NOMO-1 (cell line): ENCODE measurements around the gene HOXB2.

ENCODE experiments used
- DNase-seq, 2 experiments: peaks; one replicate each; lab custom pipeline; 2025; ENCODE audit not compliant: unreplicated experiment in 2 of 2; lab: John Stamatoyannopoulos, UW

Gene HOXB2

DNA sequence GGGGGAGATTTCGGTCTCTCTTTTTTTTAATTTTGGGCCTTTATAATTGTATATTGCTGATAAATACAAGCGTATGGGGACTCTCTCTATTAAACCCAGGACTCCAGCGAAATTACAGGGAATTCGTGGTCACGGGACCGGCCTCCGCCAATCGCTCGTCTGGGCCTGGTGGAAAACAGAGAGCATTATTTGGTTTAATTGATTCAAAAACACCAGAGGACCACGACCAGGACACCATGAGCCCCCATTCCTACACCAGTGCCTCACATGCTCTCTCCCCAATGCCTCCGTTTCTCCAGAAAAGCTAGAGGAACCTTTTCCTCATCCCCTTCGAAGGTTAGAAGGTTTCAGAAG lies at the start of gene HOXB2:
Gene HOXB2, minus strand, starts transcription at position 88 of the 354 bp plus-strand sequence. CDS start 198 bp downstream, outside the sequence.
- DNase-seq: no peak

DNA sequence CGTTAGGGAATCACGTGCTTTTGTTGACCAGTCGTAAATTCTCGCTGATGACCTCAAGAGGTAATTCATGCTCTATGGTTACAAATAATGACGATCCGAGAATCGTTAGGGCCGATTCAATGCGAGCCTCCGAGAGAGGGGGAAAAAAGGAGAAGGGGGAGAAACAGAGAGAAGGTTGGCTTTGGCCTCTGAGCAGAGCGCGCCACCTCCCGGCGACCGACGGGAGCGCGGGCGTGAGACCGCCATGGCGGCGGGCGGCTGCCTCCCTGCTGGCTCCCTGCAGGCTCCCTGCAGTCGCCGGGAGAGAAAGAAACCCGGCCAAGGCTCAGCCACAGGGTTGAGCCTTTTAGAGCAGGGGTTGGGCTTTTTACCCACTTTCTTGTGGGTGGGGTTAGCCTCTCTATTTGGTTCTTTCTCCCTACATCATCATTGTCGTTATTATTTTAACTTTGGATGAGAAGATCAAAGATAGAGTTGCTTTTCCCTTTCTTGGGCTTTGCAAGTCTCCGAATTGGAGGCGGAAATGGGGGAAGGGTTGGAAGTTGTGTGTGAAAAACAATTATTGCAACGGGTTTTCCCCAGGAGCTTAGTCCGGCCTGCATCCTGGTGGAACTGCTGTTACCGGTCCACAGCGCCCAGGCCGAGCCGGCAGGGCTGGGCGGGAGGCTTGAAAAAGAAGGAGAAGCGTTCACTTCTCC lies 49.1 kb upstream of the HOXB2 start:
- peak; percentile 58 to 74 for DNase-seq

GRCh38 chr17:48593126-48593829 lies 48.4 kb upstream of the HOXB2 start, which contains the start of gene HOXB5:
Gene HOXB5, minus strand, starts transcription at chr17:48593779. Its CDS starts 97 bp downstream, at chr17:48593682.
- DNase-seq: peak in 1 of 2 experiments; percentile 21

DNA sequence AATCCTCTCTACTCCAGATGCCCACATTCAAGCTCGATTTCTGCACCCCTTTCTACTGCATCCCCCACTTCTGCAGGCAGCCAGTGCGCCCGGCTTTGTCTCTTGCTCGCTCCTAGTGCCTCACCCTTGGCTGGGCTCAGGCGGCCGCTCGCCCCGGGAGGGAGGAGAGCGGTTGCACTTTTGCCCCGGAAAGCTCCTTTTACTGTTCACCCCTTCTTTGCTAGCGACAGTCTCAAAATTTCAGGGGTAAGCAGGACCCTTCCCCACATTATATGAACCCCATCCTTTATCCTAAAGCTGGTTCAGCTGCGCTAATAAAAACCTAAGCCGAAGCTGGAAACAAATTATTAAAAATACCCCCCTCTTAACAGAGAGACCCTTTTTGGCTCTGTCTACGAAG lies 47.7 kb upstream of the HOXB2 start:
- DNase-seq: no peak

GRCh38 chr17:48592057-48592514 lies 47.2 kb upstream of the HOXB2 start:
- DNase-seq: no peak

DNA sequence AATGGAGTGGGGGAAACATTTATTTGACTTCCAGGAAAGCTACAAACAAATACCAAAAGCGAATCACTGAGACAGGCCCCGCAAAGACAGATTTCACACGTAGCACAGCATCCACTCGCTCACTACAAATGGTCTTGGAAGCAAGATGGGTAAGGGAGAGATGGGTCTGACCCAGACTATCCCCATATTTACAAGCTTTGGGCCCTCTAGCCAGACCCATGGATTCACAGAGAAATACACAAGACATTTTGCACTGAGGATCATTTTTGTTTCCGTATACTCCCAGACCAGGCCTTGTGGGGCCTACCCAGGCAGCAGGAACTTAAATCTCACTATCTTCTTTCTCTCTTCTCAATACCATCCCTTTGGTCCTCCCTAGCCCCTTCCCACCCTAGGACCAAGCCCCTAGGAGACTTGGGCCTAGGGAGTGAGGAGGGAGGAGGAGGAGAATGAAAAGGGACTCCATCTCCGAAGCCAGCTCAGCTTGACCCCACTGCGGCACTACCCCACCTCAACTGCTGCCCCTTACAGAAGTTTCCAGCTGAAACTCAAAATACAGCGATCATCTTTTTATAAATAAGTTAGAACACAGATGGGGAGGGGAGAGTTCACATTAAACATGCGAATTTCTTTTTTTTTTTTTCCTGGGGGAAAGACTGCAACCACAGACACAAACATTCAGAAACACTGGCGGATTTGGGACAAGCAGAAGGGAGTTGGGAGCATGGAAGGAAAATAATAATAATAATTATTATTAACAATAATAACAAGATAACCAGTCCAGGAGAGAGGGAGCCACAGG lies 46.5 kb upstream of the HOXB2 start:
- no peak for DNase-seq

DNA sequence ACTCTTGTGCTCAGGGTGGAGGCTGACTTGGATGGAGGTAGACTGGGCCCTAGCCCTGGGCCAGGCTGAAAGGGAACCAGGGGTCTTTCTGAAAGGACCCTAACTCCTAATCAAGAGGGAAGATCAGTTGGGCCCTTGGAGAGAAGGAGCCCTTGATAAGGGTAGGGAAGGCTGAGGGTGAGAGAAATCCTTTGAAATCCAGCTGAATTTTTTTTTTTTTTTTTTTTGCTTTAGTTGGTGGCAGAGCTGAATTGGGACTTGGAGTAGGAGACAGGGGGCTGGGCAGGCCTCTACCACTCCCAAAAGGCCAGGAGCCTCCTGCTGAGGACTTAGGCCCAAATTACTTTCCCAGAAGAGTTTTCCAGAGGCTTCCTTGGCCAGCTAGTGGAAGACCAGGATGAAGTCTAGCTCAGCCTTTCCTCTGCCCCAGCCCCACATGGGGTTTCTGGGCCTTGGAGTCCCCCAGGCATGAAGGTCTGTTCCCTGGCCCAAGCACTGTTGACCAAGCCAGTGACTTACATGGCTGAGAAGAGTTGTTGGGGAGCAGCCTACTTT lies 45.8 kb upstream of the HOXB2 start:
- no peak for DNase-seq

DNA sequence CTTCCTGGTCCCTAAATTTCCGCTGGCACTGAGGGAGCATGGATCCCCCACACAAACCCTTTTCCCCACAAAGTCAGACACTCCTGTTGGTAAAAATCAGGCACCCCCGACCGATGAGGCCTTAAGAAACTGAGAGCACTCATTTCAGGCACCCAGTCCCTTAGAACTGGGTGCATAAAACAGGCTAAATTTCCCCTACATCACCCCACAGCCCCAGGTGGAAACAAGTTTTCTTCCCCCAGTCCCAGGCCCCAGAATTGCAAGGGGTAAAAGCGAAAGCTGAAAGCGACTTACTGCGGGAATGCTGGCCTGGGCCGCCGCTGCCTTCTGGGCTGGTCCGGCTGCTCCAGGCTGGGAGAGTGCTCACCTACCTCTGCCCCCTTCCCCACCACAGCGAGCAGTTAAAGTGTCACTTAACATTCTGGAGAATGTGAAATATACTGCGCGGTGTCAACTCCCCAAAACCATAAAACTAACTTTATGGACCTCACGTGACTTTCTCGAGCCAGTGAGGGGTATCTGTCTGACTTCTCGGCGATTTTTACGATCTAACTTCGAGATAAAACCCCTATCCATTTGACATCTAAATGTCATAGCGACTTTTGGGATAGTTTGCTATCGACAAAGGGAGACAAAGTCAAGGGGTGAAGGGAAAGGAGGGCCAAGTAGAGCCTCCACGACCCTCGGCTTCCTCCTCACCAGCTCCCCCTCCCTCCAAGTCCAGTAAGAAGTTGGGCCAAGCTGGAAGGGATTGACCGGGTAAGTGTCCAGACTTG lies 45.1 kb upstream of the HOXB2 start, which contains the start of gene HOXB3:
Gene HOXB3, minus strand, starts transcription at position 411 of the 776 bp plus-strand sequence. CDS start 37,767 bp downstream, outside the sequence.
- no peak for DNase-seq

GRCh38 chr17:48589060-48589830 lies 44.3 kb upstream of the HOXB2 start:
- no peak for DNase-seq

DNA sequence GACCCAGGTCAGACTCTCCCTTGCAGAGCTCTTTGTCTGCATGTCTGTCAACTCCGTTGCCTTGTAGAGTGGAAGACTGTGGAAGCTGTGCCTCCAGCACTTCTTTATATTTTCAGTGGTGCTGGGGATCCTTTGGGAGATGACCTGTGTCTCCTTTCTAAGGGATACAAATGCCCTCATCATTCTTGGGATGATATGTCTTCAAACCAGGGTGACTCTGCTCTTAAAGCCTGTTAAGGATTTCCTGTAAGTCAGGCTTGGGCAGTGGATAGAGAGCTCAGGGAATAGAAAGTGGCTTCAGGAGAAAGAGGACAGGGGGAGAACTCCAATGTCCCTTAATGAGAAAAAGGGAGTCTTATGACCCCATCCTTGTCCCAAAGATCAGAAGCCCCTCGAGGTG lies 43.6 kb upstream of the HOXB2 start:
- no peak for DNase-seq

DNA sequence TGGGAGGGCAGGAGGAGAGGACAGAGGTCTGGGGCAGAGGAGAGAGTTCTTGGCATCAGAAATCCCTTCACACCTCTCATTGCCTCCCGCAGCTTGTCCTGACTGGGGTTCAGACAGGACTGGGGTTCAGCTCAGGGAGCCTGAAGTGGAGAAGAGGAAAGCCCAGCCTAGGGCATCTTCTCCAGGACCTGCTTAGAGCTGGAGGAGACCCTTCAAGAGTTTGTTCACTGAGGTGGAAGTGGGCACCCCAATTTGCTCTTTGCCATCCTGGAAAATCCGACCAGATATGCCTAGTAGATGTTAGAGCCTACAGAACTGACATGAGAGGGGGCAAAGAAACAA lies 43.1 kb upstream of the HOXB2 start:
- DNase-seq: no peak

DNA sequence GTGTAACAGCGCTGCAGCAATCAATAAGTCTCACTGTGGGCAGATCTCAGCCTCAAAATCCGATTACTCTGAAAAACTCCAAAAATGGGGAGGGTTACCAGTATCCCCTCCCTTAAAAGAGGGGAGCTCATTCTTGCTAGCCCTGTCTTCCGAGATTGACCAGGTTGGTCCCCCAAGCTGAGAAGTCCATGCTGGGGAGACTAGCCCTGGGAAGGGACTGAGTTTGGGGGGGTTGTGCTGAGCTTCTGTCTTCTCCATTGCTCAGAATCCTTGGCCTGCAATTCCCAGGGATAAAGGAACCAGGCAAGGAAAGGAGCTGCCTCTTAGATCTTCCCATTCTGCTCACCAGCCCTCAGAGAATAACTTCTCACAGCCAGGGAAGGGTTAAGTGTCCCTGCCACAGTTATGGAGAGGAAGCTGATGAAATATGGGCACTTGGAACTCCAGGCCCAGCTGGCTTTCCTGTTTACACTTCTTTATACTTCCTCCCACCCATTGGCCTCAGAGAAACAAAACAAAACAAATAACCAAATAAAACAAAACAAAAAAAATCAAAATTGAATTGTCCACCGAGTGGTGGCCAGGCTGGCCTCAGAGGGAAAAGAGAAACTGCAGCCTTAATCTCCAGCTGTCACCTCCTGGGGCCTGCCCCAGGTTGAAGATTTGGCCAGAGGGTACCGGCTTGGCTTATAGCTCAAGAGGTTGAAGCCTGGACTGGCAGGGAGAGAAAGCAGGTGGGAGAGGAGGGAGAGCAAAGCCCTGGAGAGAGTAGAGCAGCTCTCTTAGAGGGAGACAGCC lies 42.6 kb upstream of the HOXB2 start:
- DNase-seq: no peak

- DNase-seq: no peak
Measured at GRCh38 chr17:48586355-48587258, 41.7 kb upstream of the HOXB2 start.

DNA sequence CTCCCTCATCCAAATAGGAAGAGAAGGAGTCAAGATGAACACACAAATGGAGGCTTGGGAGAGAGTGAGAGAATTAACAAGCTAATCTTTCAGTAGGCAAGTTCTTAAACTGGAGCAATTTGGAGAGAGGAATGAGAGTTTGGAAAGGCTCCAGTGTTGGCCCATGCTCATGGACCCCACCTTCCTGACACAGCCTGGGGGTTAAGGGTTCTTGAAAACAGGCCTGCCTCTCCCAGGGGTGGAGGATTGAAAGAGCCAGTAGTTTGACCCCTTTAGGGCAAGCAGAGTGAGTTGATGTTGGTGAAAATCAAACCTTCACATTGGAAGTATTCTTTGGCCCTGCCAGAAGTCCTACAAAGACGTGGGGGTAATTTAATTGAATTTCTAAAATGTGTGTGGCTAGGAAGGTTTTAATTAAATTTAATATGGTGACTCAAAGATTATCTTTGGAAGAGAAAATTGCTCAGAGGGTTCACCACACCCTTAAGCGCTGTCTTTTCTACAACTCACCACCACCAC lies 39.4 kb upstream of the HOXB2 start:
- DNase-seq: no peak

- DNase-seq: no peak
Measured at GRCh38 chr17:48583708-48584222, 38.9 kb upstream of the HOXB2 start.

DNA sequence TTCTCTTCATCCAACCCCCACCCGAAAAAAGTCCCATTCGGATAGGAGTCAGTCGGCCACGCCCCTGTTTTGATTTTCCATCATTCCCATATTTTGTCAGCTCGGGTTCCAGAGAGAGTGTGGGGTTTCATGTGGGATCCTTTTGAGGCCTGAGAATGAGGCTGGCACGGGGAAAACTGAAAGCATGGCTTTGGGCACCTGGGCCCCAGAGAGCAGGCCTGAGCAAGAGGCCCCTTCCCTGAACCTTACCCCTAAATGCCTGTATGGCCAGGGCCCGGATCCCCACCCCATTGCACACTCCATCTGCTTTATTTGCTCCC lies 37.8 kb upstream of the HOXB2 start:
- no peak for DNase-seq

DNA sequence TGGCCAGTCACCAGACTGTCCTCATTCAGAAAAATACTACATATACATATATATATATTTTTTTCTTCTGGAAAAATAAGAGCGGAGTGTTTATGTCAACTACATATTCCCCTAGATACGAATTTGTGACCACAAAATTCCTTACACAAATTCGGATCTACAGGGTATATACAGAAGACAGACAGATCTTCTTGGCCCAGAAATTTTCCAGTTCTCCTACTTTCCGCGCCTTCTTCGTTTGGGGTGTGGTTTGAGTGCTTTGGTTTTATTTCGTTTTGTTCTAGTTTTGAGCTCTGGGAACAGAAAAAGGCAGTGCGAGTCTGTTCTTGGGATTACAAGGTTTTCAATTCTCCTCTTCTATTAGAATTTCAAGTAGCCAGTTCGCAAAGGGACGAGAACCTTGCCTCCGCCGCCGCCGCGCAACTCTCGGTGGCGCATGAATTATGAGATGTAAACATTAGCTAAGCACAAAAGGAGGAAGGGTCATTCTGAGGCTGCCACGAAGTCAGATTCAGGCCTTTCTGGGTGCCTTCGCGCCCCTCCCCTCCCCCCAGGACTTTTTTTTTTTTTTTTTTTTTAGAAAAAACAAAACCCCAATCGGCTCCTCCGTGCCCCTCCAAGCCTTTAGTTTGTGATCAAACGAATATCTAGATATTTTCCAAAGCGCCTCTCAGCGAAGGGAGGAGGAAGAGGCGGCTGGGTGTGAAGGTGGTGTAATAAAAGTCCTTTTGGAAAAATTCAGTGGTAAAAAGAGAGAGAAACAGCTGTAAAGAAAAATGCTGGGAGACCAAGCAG lies 35.0 kb upstream of the HOXB2 start:
- DNase-seq: no peak
